ENCODE data around the gene SYT7. TPM values are rescaled to one million over a fixed set of nuclear protein-coding genes. Genes with fewer than 3 reads are reported as not detected.

Gene SYT7
- total RNA-seq, 1 donor from 2014 or later = 93.6 TPM

DNA sequence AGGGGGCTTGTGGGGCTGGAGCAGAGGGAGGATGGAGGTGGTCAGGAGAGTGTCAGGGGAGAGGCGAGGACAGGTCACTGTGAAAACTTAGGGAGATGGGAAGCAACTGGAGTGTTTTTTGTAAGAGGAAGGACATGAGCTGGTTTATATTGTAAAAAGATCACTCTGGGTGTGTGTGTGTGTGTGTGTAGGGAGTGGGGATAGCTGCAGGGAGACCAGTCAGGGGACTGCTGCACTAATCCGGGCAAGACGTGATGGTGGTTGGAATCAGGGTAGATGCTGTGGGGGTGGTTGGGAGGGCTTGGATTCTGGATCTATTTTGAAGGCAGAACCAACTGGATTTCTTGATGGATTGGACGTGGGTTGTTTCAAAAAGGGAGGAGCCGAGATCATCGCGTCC, 11.3 kb upstream of the SYT7 start:
- H3K36me3 Mint-ChIP-seq (ENCODE audit: unreplicated experiment) = no peaks in the 10 kb centered on the region
- TF ChIP-seq, protein P1, sequence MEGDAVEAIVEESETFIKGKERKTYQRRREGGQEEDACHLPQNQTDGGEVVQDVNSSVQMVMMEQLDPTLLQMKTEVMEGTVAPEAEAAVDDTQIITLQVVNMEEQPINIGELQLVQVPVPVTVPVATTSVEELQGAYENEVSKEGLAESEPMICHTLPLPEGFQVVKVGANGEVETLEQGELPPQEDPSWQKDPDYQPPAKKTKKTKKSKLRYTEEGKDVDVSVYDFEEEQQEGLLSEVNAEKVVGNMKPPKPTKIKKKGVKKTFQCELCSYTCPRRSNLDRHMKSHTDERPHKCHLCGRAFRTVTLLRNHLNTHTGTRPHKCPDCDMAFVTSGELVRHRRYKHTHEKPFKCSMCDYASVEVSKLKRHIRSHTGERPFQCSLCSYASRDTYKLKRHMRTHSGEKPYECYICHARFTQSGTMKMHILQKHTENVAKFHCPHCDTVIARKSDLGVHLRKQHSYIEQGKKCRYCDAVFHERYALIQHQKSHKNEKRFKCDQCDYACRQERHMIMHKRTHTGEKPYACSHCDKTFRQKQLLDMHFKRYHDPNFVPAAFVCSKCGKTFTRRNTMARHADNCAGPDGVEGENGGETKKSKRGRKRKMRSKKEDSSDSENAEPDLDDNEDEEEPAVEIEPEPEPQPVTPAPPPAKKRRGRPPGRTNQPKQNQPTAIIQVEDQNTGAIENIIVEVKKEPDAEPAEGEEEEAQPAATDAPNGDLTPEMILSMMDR (IDR thresholded peaks at IDR 0.05; ENCODE audit: partially characterized antibody, unreplicated experiment) = no peak
- peaks cover 13% of the 10 kb centered on the region for H3K4me1 Mint-ChIP-seq (ENCODE audit: low read depth, unreplicated experiment)

DNA sequence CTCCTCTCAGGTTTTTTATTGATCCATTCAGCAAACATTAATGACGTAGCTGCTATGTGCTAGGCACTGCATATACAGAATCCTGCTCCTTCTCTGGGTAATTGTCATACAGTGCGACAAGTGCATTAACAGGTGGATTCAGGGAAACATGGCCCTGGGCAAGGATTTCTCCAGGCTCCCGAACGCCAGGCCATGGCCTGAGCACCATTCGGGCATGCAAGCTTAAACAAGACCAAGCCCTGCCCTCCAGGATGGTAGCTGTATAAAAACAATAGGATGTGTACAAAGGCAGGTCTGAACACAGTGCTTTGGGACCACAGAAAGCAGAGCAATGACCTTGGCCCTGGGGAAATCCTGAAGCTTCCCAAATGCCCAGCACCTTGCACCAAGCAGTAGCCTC, 9.1 kb upstream of the SYT7 start:
- Mint-ChIP-seq H3K27me3 (ENCODE audit: unreplicated experiment) (peaks cover 16% of the 10 kb centered on the region), H3K4me1 (ENCODE audit: low read depth, unreplicated experiment) (peaks cover 17% of the 10 kb centered on the region)

More for the DNA sequence above, 11.3 kb upstream of the SYT7 start:
- Mint-ChIP-seq H3K4me3 (ENCODE audit: unreplicated experiment) (no peak overlapping the region), H3K27me3 (ENCODE audit: unreplicated experiment) (peaks cover 16% of the 10 kb centered on the region), H3K9me3 (ENCODE audit: unreplicated experiment) (peaks cover 5% of the 10 kb centered on the region), H3K27ac (ENCODE audit: unreplicated experiment) (no peak overlapping the region)
- no peak for DNase-seq

DNA sequence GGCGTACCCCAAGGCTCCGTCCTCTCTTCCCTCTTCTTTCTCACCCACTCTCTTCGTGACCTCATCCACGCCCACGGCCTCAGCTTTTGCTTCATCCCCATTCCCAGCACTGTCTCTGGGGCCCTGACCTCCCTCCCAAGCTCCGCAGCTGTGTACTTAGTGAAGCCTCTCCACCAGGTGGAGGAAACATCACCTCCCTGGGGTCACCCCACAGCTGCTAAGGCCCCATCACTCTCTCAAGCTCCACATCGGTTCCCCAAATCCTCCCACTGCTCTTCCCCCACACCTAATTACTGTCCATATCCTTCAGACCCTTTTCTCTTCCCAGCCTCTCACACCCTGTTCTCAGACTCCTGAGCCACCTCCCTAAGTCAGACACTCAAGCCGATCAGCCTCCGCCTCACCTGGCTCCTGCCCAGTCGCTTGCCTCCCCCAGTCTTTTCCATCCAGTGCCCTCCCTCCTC, 7.9 kb upstream of the SYT7 start:
- H3K4me1 Mint-ChIP-seq (ENCODE audit: low read depth, unreplicated experiment) = peaks cover 15% of the 10 kb centered on the region
- H3K27me3 Mint-ChIP-seq (ENCODE audit: unreplicated experiment) = peaks cover 10% of the 10 kb centered on the region
- H3K9me3 Mint-ChIP-seq (ENCODE audit: unreplicated experiment) = peaks cover 7% of the 10 kb centered on the region
- no peaks in the 10 kb centered on the region for H3K36me3 Mint-ChIP-seq (ENCODE audit: unreplicated experiment)
- TF ChIP-seq, protein P1 (IDR thresholded peaks at IDR 0.05; ENCODE audit: partially characterized antibody, unreplicated experiment) = no peak
- no peak overlapping the region for H3K27ac Mint-ChIP-seq (ENCODE audit: unreplicated experiment)
- no peak for DNase-seq
- peak overlapping the region; percentile 30 for H3K4me3 Mint-ChIP-seq (ENCODE audit: unreplicated experiment)

More for the DNA sequence above, 9.1 kb upstream of the SYT7 start:
- no peak for DNase-seq
- Mint-ChIP-seq H3K9me3 (ENCODE audit: unreplicated experiment) (peaks cover 6% of the 10 kb centered on the region), H3K4me3 (ENCODE audit: unreplicated experiment) (no peak overlapping the region), H3K36me3 (ENCODE audit: unreplicated experiment) (no peaks in the 10 kb centered on the region), H3K27ac (ENCODE audit: unreplicated experiment) (no peak overlapping the region)
- TF ChIP-seq, protein P1 (IDR thresholded peaks at IDR 0.05; ENCODE audit: partially characterized antibody, unreplicated experiment) = no peak

DNA sequence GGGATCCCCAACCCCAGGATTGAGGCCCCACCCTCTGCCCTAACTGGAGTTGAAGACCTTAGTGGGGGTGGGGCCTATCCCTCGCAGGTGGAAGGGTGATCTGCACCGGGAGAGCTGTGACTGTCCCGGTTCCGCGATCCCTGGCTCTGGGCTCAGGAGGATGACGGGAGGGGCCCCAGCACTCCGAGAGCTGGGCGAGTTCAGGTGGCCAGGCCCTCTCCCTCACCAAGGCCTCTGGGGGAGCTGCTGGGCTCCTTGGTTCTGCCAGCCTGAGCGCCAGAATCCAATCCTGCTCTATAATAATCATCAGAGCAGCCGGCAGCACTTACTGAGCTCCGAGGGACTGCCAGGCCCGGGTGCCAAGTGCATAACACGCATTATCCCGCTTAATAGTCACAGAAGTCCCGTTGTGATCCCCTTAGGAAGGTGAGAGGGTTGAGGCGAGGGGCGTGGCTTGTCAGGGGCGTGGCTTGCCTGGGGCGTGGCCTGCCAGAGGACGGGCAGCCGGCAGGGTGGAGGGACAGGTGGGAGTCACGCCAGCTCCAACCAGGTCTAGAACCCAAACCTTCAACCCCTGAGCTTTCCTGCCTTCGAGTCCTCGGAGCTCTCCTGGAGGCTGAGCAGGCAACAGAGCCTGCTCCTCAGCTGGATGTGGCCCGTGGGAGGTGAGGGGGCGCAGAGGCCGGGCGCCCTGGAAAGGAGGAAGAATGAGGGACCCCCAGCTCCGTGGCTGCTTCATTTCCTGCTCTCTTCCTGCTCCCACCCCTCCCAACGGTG, 7.3 kb upstream of the SYT7 start:
- TF ChIP-seq, protein P1 (IDR thresholded peaks at IDR 0.05; ENCODE audit: partially characterized antibody, unreplicated experiment) = no peak
- Mint-ChIP-seq H3K4me1 (ENCODE audit: low read depth, unreplicated experiment) (peaks cover 15% of the 10 kb centered on the region), H3K9me3 (ENCODE audit: unreplicated experiment) (peaks cover 7% of the 10 kb centered on the region), H3K27me3 (ENCODE audit: unreplicated experiment) (peaks cover 8% of the 10 kb centered on the region), H3K36me3 (ENCODE audit: unreplicated experiment) (no peaks in the 10 kb centered on the region), H3K4me3 (ENCODE audit: unreplicated experiment) (peak overlapping the region; percentile 30), H3K27ac (ENCODE audit: unreplicated experiment) (no peak overlapping the region)
- DNase-seq = peak; percentile 60

DNA sequence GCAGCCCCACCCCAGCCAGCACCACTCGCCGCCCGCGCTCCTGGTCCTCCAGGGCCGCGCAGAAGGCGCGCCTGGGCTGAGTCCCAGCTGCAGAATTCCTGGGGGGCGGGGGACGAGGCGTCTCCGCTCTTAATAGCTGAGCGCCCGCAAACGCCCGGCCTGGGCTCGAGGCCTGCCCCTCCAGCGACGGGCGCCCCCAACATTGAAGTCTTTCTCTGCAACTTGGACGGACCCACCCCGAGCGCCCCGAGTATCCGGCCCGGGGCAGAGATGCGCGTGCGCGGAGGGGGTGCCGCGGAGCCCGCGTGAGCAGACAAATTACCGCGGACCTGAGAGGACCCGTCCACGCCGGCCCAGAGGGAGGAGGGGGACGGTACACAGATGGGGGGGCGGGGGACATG, 6.7 kb upstream of the SYT7 start:
- Mint-ChIP-seq H3K9me3 (ENCODE audit: unreplicated experiment) (peaks cover 7% of the 10 kb centered on the region), H3K4me1 (ENCODE audit: low read depth, unreplicated experiment) (peaks cover 15% of the 10 kb centered on the region), H3K27ac (ENCODE audit: unreplicated experiment) (no peak overlapping the region), H3K36me3 (ENCODE audit: unreplicated experiment) (no peaks in the 10 kb centered on the region), H3K4me3 (ENCODE audit: unreplicated experiment) (no peak overlapping the region), H3K27me3 (ENCODE audit: unreplicated experiment) (peaks cover 8% of the 10 kb centered on the region)
- TF ChIP-seq, protein P1 (IDR thresholded peaks at IDR 0.05; ENCODE audit: partially characterized antibody, unreplicated experiment) = no peak
- peak; percentile 62 for DNase-seq

Data from glutamatergic neuron (in vitro differentiated cells).